Astrocyte of the spinal cord (primary cell): ENCODE results near the gene TMEM187.

ENCODE experiments used
- DNase-seq: peaks from one replicate; pipeline ENCODE4 v3.0.0; 2011; ENCODE audit warnings: low read depth, low spot score
- H3K4me3 ChIP-seq: 2 replicates; pipeline ENCODE4 v1.5.1; 2011; ENCODE audit warnings: low read depth, mild to moderate bottlenecking, low read length, moderate library complexity
- CTCF ChIP-seq: IDR thresholded peaks from 2 replicates; pipeline ENCODE4 v1.5.1; 2012; ENCODE audit warnings: low read depth, mild to moderate bottlenecking, low read length, inconsistent platforms
- in situ Hi-C: cut with HindIII; loops from 2 replicates; pipeline ENCODE4 v1.10.0; 2017; ENCODE audit warnings: low sequenced_read_pairs

The TMEM187 gene

GRCh38 chrX:154013614-154014360 is 41.2 kb downstream of the TMEM187 start:
- TF ChIP-seq CTCF = peak; percentile 86
- DNase-seq = no peak
- no peak overlapping the region for H3K4me3 ChIP-seq
- in situ Hi-C loops = no loop called here

- H3K4me3 ChIP-seq = no peak overlapping the region
- no peak for TF ChIP-seq CTCF
- DNase-seq = no peak
- in situ Hi-C loops = no loop called here
These were observed 42.2 kb downstream of the TMEM187 start for GRCh38 chrX:154014429-154015380.

- DNase-seq = no peak
- in situ Hi-C loops = no loop called here
- no peak for TF ChIP-seq CTCF
- no peak overlapping the region for H3K4me3 ChIP-seq
These were observed 43.2 kb downstream of the TMEM187 start for GRCh38 chrX:154015581-154016264.

- DNase-seq = no peak
- in situ Hi-C loops = no loop called here
- TF ChIP-seq CTCF = no peak
- H3K4me3 ChIP-seq = no peak overlapping the region
These were observed 44.0 kb downstream of the TMEM187 start for GRCh38 chrX:154016366-154017076.

GRCh38 chrX:154017766-154018517 is 45.4 kb downstream of the TMEM187 start:
- in situ Hi-C loops = no loop called here
- H3K4me3 ChIP-seq = peak overlapping the region; percentile 51
- no peak for DNase-seq
- no peak for TF ChIP-seq CTCF
